Caco-2 (cell line): ENCODE results near the gene HPS4. TPM values are rescaled to one million over a fixed set of nuclear protein-coding genes. Genes with fewer than 3 reads are reported as not detected.

Experiments used
- BruUV-seq: library from RNA; stranded (reverse); fragments of 400-500 nt; replicated peaks from 2 replicates; lab custom pipeline; 2021; lab: Mats Ljungman, UMichigan
- CTCF ChIA-PET: fragments of 300-600 bp; sonication (Branson Sonifier 250); formaldehyde crosslinking; loops from one replicate; lab custom pipeline; 2022; ENCODE audit warnings: antibody characterized with exemption; lab: Charles Lee
- POLR2A ChIA-PET: fragments of 300-600 bp; sonication (Branson Sonifier 250); formaldehyde crosslinking; loops from one replicate; lab custom pipeline; 2022; ENCODE audit warnings: antibody characterized with exemption; lab: Charles Lee
- DNase-seq, 2 experiments: peaks; one replicate each; pipeline versions ENCODE4 v3.0.0 to v3.0.0-alpha.2; 2020 to 2022
- H3K27me3 ChIP-seq: replicated peaks from 2 replicates; pipeline ENCODE4 v1.6.0; 2011; ENCODE audit warnings: low read length; ENCODE audit not compliant: control insufficient read depth, insufficient read depth
- H3K36me3 ChIP-seq: 2 replicates; pipeline ENCODE4 v1.5.1; 2011; ENCODE audit warnings: low read length; ENCODE audit not compliant: control insufficient read depth, insufficient read depth
- H3K4me1 ChIP-seq: fragments of 250-450 bp; sonication (Bioruptor Pico); 2 replicates; pipeline ENCODE4 v1.5.1; 2020; ENCODE audit warnings: mild to moderate bottlenecking
- H3K4me3 ChIP-seq: 2 replicates; pipeline ENCODE4 v1.5.1; 2011; ENCODE audit warnings: low read depth, mild to moderate bottlenecking, control low read depth, low read length
- H3K9me3 ChIP-seq: fragments of 250-450 bp; sonication (Bioruptor Pico); 2 replicates; pipeline ENCODE4 v1.5.1; 2020; ENCODE audit warnings: mild to moderate bottlenecking, moderate library complexity
- H3K27ac Mint-ChIP-seq: one replicate; pipeline ENCODE4 v1.8.0; 2022; ENCODE audit warnings: mixed read lengths; ENCODE audit not compliant: unreplicated experiment
- H3K27me3 Mint-ChIP-seq: one replicate; pipeline ENCODE4 v1.8.0; 2022; ENCODE audit warnings: mixed read lengths; ENCODE audit not compliant: insufficient read depth, unreplicated experiment
- H3K36me3 Mint-ChIP-seq: one replicate; pipeline ENCODE4 v1.8.0; 2022; ENCODE audit warnings: mild to moderate bottlenecking, mixed read lengths; ENCODE audit not compliant: insufficient read depth, unreplicated experiment
- H3K4me1 Mint-ChIP-seq: one replicate; pipeline ENCODE4 v1.8.0; 2022; ENCODE audit warnings: low read depth, mixed read lengths; ENCODE audit not compliant: unreplicated experiment
- H3K4me3 Mint-ChIP-seq: one replicate; pipeline ENCODE4 v1.8.0; 2022; ENCODE audit warnings: mild to moderate bottlenecking, moderate library complexity, mixed read lengths; ENCODE audit not compliant: unreplicated experiment
- H3K9me3 Mint-ChIP-seq: one replicate; pipeline ENCODE4 v1.8.0; 2022; ENCODE audit warnings: mixed read lengths; ENCODE audit not compliant: unreplicated experiment
- intact Hi-C: fragments of 100-400 bp; cut with micrococcal nuclease; formaldehyde crosslinking; loops from one replicate; pipeline ENCODE4 v1.10.0; 2022; ENCODE audit not compliant: unreplicated experiment
- total RNA-seq: library from RNA; stranded (reverse); gene quantifications from 2 replicates; pipeline ENCODE4 v1.2.3, GENCODE V29; 2022
- TF ChIP-seq, protein P1 (sequence below), 2 experiments: fragments of 200-600 bp in 1 of 2; IDR thresholded peaks; 1 replicate in 1 of 2; 2 replicates in 1 of 2; pipeline versions ENCODE4 v1.5.1 to v1.8.0; 2011 to 2022; ENCODE audit warnings: antibody characterized with exemption in 1 of 2, control low read depth in 1 of 2, inconsistent platforms in 1 of 2, low read depth in 1 of 2, low read length in 1 of 2, mild to moderate bottlenecking in 1 of 2, moderate library complexity in 1 of 2; ENCODE audit not compliant: insufficient read depth in 1 of 2, severe bottlenecking in 1 of 2, unreplicated experiment in 1 of 2

The HPS4 gene
- total RNA-seq, 1 experiment from 2014 or later: 35.1 TPM

- ChIA-PET CTCF (interaction anchor here (0.9 kb wide), 1 partner anchor 19 kb away, joined by 3 read pairs; no protein-coding TSS in a partner anchor), POLR2A (no interaction called here)
- Mint-ChIP-seq H3K36me3 (no peaks in the 10 kb centered on the region), H3K4me3 (no peak overlapping the region), H3K4me1 (no peaks in the 10 kb centered on the region), H3K27ac (no peak overlapping the region), H3K27me3 (peaks cover 4% of the 10 kb centered on the region), H3K9me3 (no peaks in the 10 kb centered on the region)
- no peaks in the 10 kb centered on the region; the same call in 1 of the 2 replicates for H3K27me3 ChIP-seq
- no peaks in the 10 kb centered on the region for H3K9me3 ChIP-seq
- H3K36me3 ChIP-seq: no peaks in the 10 kb centered on the region
- TF ChIP-seq, protein P1, sequence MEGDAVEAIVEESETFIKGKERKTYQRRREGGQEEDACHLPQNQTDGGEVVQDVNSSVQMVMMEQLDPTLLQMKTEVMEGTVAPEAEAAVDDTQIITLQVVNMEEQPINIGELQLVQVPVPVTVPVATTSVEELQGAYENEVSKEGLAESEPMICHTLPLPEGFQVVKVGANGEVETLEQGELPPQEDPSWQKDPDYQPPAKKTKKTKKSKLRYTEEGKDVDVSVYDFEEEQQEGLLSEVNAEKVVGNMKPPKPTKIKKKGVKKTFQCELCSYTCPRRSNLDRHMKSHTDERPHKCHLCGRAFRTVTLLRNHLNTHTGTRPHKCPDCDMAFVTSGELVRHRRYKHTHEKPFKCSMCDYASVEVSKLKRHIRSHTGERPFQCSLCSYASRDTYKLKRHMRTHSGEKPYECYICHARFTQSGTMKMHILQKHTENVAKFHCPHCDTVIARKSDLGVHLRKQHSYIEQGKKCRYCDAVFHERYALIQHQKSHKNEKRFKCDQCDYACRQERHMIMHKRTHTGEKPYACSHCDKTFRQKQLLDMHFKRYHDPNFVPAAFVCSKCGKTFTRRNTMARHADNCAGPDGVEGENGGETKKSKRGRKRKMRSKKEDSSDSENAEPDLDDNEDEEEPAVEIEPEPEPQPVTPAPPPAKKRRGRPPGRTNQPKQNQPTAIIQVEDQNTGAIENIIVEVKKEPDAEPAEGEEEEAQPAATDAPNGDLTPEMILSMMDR (IDR thresholded peaks at IDR 0.05; ENCODE audit: insufficient read depth in 1 of 2, low read depth in 1 of 2, low read length in 1 of 2, severe bottlenecking in 1 of 2, unreplicated experiment in 1 of 2): no peak
- peak; percentile 49 to 60 for DNase-seq
- H3K4me3 ChIP-seq: no peak overlapping the region
- 0 out of 2 replicates have a peak, but pooled peaks cover 4% of the 10 kb centered on the region for H3K4me1 ChIP-seq
- BruUV-seq: no TSS peak
- intact Hi-C loops: no loop called here
Observed at GRCh38 chr22:26416670-26417276, 66.8 kb downstream of the HPS4 start.

DNA sequence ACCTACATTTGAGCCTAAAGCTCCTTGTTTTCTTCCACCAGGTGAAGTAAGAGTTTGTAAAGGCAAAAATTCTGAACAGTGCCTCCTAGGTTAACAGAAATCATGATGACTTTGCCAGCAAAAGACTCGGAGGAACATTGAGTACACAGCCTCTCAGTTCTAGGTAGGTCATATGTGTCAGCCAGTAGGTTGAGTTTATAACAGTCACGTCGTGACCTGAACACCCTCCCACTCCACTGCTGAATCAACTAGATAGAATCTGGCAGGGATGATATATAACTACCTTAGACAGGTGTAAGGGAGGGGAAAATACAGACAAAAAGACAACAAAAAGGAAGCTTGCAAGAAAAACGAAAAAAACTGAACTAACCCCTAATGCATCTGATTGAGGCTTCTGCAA, 67.3 kb downstream of the HPS4 start:
- Histone ChIP-seq H3K9me3 (no peaks in the 10 kb centered on the region), H3K27me3 (no peaks in the 10 kb centered on the region; the same call in 1 of the 2 replicates), H3K36me3 (no peaks in the 10 kb centered on the region), H3K4me3 (no peak overlapping the region), H3K4me1 (0 out of 2 replicates have a peak, but pooled peaks cover 4% of the 10 kb centered on the region)
- BruUV-seq: no TSS peak
- H3K4me3 Mint-ChIP-seq: no peak overlapping the region
- intact Hi-C loops: no loop called here
- H3K36me3 Mint-ChIP-seq: no peaks in the 10 kb centered on the region
- no peak overlapping the region for H3K27ac Mint-ChIP-seq
- DNase-seq: no peak
- TF ChIP-seq, protein P1 (IDR thresholded peaks at IDR 0.05; ENCODE audit: insufficient read depth in 1 of 2, low read depth in 1 of 2, low read length in 1 of 2, severe bottlenecking in 1 of 2, unreplicated experiment in 1 of 2): no peak
- H3K4me1 Mint-ChIP-seq: no peaks in the 10 kb centered on the region
- ChIA-PET POLR2A (no interaction called here), CTCF (interaction anchor here (0.9 kb wide), 1 partner anchor 19 kb away, joined by 3 read pairs; no protein-coding TSS in a partner anchor)
- no peaks in the 10 kb centered on the region for H3K9me3 Mint-ChIP-seq
- peaks cover 4% of the 10 kb centered on the region for H3K27me3 Mint-ChIP-seq

DNA sequence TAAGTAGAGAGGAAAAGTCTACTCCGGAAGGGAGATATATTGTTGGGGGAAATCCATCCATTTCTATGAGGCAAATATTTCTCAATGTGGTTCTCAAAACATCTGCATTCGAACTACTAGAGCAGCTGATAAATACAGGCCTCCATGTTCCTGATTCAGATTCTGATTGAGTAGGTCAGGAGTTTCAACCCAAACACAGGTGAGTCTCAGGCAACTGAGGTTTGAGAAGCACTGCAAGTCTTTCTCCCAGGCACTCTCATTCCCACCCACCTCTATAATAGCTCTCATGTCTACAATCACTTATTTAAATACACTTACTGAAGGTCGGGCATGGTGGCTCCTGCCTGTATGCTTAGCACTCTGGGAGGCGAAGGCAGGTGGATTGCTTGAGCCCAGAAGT, 69.2 kb downstream of the HPS4 start:
- Mint-ChIP-seq H3K27ac (no peak overlapping the region), H3K27me3 (peaks cover 4% of the 10 kb centered on the region), H3K4me1 (no peaks in the 10 kb centered on the region), H3K36me3 (no peaks in the 10 kb centered on the region), H3K9me3 (no peaks in the 10 kb centered on the region), H3K4me3 (no peak overlapping the region)
- no peaks in the 10 kb centered on the region for H3K36me3 ChIP-seq
- 0 out of 2 replicates have a peak, but pooled peaks cover 4% of the 10 kb centered on the region for H3K4me1 ChIP-seq
- no peak overlapping the region for H3K4me3 ChIP-seq
- H3K27me3 ChIP-seq: no peaks in the 10 kb centered on the region; the same call in 1 of the 2 replicates
- intact Hi-C loops: no loop called here
- no peaks in the 10 kb centered on the region for H3K9me3 ChIP-seq
- ChIA-PET POLR2A (no interaction called here), CTCF (no interaction called here)
- no peak for DNase-seq
- BruUV-seq: no TSS peak
- TF ChIP-seq, protein P1 (IDR thresholded peaks at IDR 0.05; ENCODE audit: insufficient read depth in 1 of 2, low read depth in 1 of 2, low read length in 1 of 2, severe bottlenecking in 1 of 2, unreplicated experiment in 1 of 2): no peak
